WERI-Rb-1 (cell line): ENCODE data around the gene ANKH.

Experiments used
- DNase-seq: peaks from one replicate; pipeline ENCODE4 v3.0.0-alpha.2; 2020
- H3K27ac ChIP-seq: fragments of 250-450 bp; sonication (Bioruptor Pico); 2 replicates; pipeline ENCODE4 v1.5.1; 2020; ENCODE audit warnings: mild to moderate bottlenecking, moderate library complexity
- H3K27me3 ChIP-seq: fragments of 250-450 bp; sonication (Bioruptor Pico); 2 replicates; pipeline ENCODE4 v1.5.1; 2021; ENCODE audit warnings: mild to moderate bottlenecking, low read depth, moderate library complexity; ENCODE audit not compliant: insufficient read depth, severe bottlenecking
- H3K36me3 ChIP-seq: fragments of 250-450 bp; sonication (Bioruptor Pico); 2 replicates; pipeline ENCODE4 v1.5.1; 2020; ENCODE audit warnings: mild to moderate bottlenecking, moderate library complexity
- H3K4me3 ChIP-seq: 2 replicates; pipeline ENCODE4 v1.5.1; 2011; ENCODE audit warnings: low read depth, mild to moderate bottlenecking, control low read depth, low read length
- H3K9me3 ChIP-seq: fragments of 250-450 bp; sonication (Bioruptor Pico); 2 replicates; pipeline ENCODE4 v1.5.1; 2021; ENCODE audit warnings: mild to moderate bottlenecking, moderate library complexity; ENCODE audit not compliant: severe bottlenecking
- CTCF ChIP-seq: IDR thresholded peaks from 2 replicates; pipeline ENCODE4 v1.5.1; 2011; ENCODE audit warnings: low read depth, mild to moderate bottlenecking, control low read depth, inconsistent platforms, low read length

Gene ANKH

GRCh38 chr5:14783691-14784090 lies 87.9 kb downstream of the ANKH start:
- H3K9me3 ChIP-seq: peaks cover 3% of the 10 kb centered on the region
- H3K4me3 ChIP-seq: no peak overlapping the region
- no peak overlapping the region for H3K27ac ChIP-seq
- H3K36me3 ChIP-seq: peaks cover 10% of the 10 kb centered on the region
- TF ChIP-seq CTCF: no peak
- no peaks in the 10 kb centered on the region for H3K27me3 ChIP-seq
- DNase-seq: no peak

GRCh38 chr5:14782591-14782990 lies 89.0 kb downstream of the ANKH start:
- TF ChIP-seq CTCF: no peak
- peaks cover 3% of the 10 kb centered on the region for H3K9me3 ChIP-seq
- H3K4me3 ChIP-seq: no peak overlapping the region
- peaks cover 10% of the 10 kb centered on the region for H3K36me3 ChIP-seq
- H3K27me3 ChIP-seq: no peaks in the 10 kb centered on the region
- no peak overlapping the region for H3K27ac ChIP-seq
- no peak for DNase-seq

- no peaks in the 10 kb centered on the region for H3K27me3 ChIP-seq
- TF ChIP-seq CTCF: no peak
- peaks cover 10% of the 10 kb centered on the region for H3K36me3 ChIP-seq
- no peak for DNase-seq
- peaks cover 3% of the 10 kb centered on the region for H3K9me3 ChIP-seq
- H3K27ac ChIP-seq: no peak overlapping the region
- H3K4me3 ChIP-seq: no peak overlapping the region
Observed at GRCh38 chr5:14781106-14781505, 90.5 kb downstream of the ANKH start.

- Histone ChIP-seq H3K4me3 (no peak overlapping the region), H3K36me3 (peaks cover 10% of the 10 kb centered on the region), H3K27me3 (no peaks in the 10 kb centered on the region), H3K27ac (no peak overlapping the region), H3K9me3 (peaks cover 3% of the 10 kb centered on the region)
- TF ChIP-seq CTCF: no peak
- no peak for DNase-seq
Observed at GRCh38 chr5:14779975-14780374, 91.6 kb downstream of the ANKH start.

- H3K27me3 ChIP-seq: no peaks in the 10 kb centered on the region
- H3K4me3 ChIP-seq: no peak overlapping the region
- H3K36me3 ChIP-seq: peaks cover 6% of the 10 kb centered on the region
- DNase-seq: no peak
- peak; percentile 46 for TF ChIP-seq CTCF
- H3K27ac ChIP-seq: no peak overlapping the region
- H3K9me3 ChIP-seq: no peaks in the 10 kb centered on the region
Observed at GRCh38 chr5:14778792-14779070, 92.8 kb downstream of the ANKH start.

GRCh38 chr5:14777932-14778791 lies 93.4 kb downstream of the ANKH start:
- Histone ChIP-seq H3K27ac (no peak overlapping the region), H3K27me3 (no peaks in the 10 kb centered on the region), H3K4me3 (no peak overlapping the region), H3K36me3 (peaks cover 6% of the 10 kb centered on the region), H3K9me3 (no peaks in the 10 kb centered on the region)
- DNase-seq: no peak
- TF ChIP-seq CTCF: no peak
